Neural crest cell (in vitro differentiated cells): ENCODE data around the gene DAB2IP. TPM values are rescaled to one million over a fixed set of nuclear protein-coding genes. Genes with fewer than 3 reads are reported as not detected.

Experiments used
- DNase-seq: peaks from one replicate; pipeline ENCODE4 v3.0.0; 2021; ENCODE audit warnings: low read depth, mixed read lengths, low spot score
- H3K27ac Mint-ChIP-seq: one replicate; pipeline ENCODE4 v1.8.0; 2021; ENCODE audit warnings: mild to moderate bottlenecking, mixed read lengths; ENCODE audit not compliant: unreplicated experiment
- H3K27me3 Mint-ChIP-seq: 2 replicates; pipeline ENCODE4 v1.8.0; 2021; ENCODE audit warnings: low read depth, mild to moderate bottlenecking, mixed read lengths
- H3K36me3 Mint-ChIP-seq: 2 replicates; pipeline ENCODE4 v1.8.0; 2021; ENCODE audit warnings: low read depth, mild to moderate bottlenecking, mixed read lengths
- H3K4me1 Mint-ChIP-seq: 2 replicates; pipeline ENCODE4 v1.8.0; 2021; ENCODE audit warnings: mixed read lengths
- H3K4me3 Mint-ChIP-seq: one replicate; pipeline ENCODE4 v1.8.0; 2021; ENCODE audit warnings: mild to moderate bottlenecking, mixed read lengths
- H3K9me3 Mint-ChIP-seq: 2 replicates; pipeline ENCODE4 v1.8.0; 2021; ENCODE audit warnings: mixed read lengths
- total RNA-seq: library from RNA; stranded (reverse); gene quantifications from 2 replicates; pipeline ENCODE4 v1.2.1, GENCODE V29; 2021
- TF ChIP-seq, protein P1 (sequence below): fragments of 200-600 bp; sonication (generic); conservative IDR thresholded peaks from 2 replicates; pipeline ENCODE4 v1.5.0; 2021; ENCODE audit warnings: antibody characterized with exemption, mild to moderate bottlenecking

DAB2IP gene
- total RNA-seq, 1 donor from 2014 or later = 48.3 TPM

- H3K27ac Mint-ChIP-seq = no peak overlapping the region
- DNase-seq = no peak
- no peaks in the 10 kb centered on the region for H3K36me3 Mint-ChIP-seq
- TF ChIP-seq, protein P1, sequence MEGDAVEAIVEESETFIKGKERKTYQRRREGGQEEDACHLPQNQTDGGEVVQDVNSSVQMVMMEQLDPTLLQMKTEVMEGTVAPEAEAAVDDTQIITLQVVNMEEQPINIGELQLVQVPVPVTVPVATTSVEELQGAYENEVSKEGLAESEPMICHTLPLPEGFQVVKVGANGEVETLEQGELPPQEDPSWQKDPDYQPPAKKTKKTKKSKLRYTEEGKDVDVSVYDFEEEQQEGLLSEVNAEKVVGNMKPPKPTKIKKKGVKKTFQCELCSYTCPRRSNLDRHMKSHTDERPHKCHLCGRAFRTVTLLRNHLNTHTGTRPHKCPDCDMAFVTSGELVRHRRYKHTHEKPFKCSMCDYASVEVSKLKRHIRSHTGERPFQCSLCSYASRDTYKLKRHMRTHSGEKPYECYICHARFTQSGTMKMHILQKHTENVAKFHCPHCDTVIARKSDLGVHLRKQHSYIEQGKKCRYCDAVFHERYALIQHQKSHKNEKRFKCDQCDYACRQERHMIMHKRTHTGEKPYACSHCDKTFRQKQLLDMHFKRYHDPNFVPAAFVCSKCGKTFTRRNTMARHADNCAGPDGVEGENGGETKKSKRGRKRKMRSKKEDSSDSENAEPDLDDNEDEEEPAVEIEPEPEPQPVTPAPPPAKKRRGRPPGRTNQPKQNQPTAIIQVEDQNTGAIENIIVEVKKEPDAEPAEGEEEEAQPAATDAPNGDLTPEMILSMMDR = no peak
- peaks cover 68% of the 10 kb centered on the region for H3K4me1 Mint-ChIP-seq
- no peaks in the 10 kb centered on the region for H3K9me3 Mint-ChIP-seq
- H3K4me3 Mint-ChIP-seq = peak overlapping the region; percentile 22
- H3K27me3 Mint-ChIP-seq = peaks cover 8% of the 10 kb centered on the region
Observed at GRCh38 chr9:121638901-121639592, 12.4 kb upstream of the DAB2IP start.

DNA sequence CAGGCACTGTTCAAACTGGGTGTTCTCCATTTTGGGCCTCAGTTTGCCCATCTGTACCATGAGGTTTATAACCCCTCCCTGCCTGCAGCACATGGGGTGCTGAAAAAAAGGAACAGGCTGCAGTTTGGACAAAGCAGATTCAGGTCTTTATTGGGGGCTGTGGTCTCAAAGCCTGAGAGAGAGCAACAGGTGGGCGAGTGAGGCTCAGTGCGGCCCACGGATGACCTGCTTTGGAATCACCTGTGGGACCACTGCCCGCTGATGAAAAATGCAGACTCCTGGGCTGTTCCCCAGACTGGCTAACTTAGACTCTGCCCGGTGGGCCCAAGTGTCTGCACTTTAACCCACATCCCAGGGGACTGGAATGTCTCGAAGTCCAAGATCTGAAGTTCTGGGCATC is 11.8 kb upstream of the DAB2IP start:
- DNase-seq = no peak
- no peaks in the 10 kb centered on the region for H3K36me3 Mint-ChIP-seq
- peaks cover 62% of the 10 kb centered on the region for H3K4me1 Mint-ChIP-seq
- no peaks in the 10 kb centered on the region for H3K9me3 Mint-ChIP-seq
- no peak overlapping the region for H3K4me3 Mint-ChIP-seq
- no peak overlapping the region for H3K27ac Mint-ChIP-seq
- TF ChIP-seq, protein P1 = no peak
- peaks cover 8% of the 10 kb centered on the region for H3K27me3 Mint-ChIP-seq

DNA sequence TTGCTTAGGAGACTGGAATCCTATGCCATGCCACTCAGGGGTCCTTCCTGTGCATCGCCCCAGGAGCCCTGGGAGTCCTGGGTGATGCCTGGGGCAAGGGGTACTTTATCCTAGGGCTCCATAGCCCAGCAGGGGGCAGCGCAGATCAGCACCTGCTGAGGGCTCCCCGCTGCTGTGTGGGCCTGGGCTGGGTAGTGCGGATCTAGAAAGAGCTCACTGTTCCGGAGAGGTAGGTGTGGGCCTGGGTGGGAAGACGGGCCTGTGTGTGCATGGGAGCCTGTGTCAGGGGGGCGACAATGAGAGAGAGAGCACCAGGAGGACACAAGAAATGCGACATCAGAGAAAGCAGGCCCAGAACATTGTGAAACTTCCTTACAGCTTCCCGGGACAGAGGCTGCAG is 11.4 kb upstream of the DAB2IP start:
- peaks cover 58% of the 10 kb centered on the region for H3K4me1 Mint-ChIP-seq
- peak overlapping the region; percentile 89 for H3K27ac Mint-ChIP-seq
- H3K27me3 Mint-ChIP-seq = peaks cover 6% of the 10 kb centered on the region
- no peaks in the 10 kb centered on the region for H3K9me3 Mint-ChIP-seq
- H3K4me3 Mint-ChIP-seq = no peak overlapping the region
- TF ChIP-seq, protein P1 = peak; percentile 72
- no peaks in the 10 kb centered on the region for H3K36me3 Mint-ChIP-seq
- peak; percentile 68 for DNase-seq

DNA sequence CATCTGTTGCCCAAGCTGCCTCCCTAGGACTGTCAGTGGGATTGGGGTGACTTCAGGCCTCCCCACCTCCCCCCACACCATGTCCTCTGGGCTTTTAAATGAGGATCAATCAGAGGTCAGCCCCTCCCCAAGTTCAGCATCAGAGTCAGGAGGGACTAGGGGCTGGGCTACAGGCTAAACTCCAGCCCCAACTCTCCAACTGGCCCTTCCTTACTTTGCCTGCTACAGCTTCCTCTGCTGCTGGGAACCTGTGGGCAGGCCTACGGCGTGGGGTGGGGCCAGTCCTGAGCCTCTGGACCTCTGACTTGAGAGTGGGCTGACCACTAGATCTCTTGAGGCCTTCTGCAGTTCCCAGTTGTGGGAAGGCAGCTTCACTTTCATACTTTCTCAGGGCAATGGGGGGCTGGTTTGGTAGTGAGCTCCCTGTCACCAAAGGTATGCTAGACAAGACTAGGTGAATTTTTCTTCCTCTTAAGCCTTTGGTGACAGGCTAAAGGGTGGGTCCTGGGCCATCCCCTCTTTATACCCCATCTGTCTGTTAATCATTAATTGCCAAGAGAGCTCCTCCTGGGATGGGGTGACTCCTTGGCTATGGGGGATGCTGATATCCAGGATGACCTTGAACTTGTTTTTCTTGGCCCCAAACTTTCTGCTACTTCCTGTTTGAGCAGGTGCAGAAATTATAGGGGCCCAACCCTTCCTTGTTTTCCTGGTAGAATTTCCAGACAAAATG is 10.8 kb upstream of the DAB2IP start:
- no peaks in the 10 kb centered on the region for H3K36me3 Mint-ChIP-seq
- H3K27me3 Mint-ChIP-seq = peaks cover 3% of the 10 kb centered on the region
- H3K27ac Mint-ChIP-seq = no peak overlapping the region
- peaks cover 58% of the 10 kb centered on the region for H3K4me1 Mint-ChIP-seq
- DNase-seq = no peak
- no peaks in the 10 kb centered on the region for H3K9me3 Mint-ChIP-seq
- no peak overlapping the region for H3K4me3 Mint-ChIP-seq
- TF ChIP-seq, protein P1 = no peak

DNA sequence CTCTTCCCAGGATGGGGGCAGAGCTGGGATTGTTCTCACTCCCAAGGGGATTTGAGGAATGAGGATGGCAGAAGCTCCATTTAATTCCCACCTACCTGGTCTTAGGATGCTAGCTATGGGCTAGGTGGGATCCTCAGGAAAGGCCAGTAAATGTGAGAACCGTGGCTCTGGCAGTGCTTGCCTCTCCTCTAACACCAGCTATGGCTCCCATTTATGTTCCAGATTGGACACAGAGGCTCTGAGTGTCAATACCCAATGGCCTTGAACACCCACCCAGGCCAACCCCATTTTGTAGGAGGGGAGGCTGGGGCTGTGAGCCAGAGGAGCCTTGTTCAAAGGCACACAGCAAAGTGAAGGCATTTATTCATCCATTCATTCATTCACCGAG is 10.2 kb upstream of the DAB2IP start:
- DNase-seq = no peak
- H3K4me3 Mint-ChIP-seq = no peak overlapping the region
- no peak overlapping the region for H3K27ac Mint-ChIP-seq
- H3K27me3 Mint-ChIP-seq = peaks cover 3% of the 10 kb centered on the region
- H3K36me3 Mint-ChIP-seq = no peaks in the 10 kb centered on the region
- H3K4me1 Mint-ChIP-seq = peaks cover 61% of the 10 kb centered on the region
- H3K9me3 Mint-ChIP-seq = no peaks in the 10 kb centered on the region
- TF ChIP-seq, protein P1 = no peak
